Sigmoid colon (tissue), 7 donors: ENCODE data around the gene ITGB2. TPM values are rescaled to one million over a fixed set of nuclear protein-coding genes. Genes with fewer than 3 reads are reported as not detected.

Source experiments
- DNase-seq: peaks from one replicate; pipeline ENCODE4 v3.0.0-alpha.2; 2019
- H3K27ac ChIP-seq, 4 donors: fragments of 200-600 bp; sonication (generic); one replicate each; pipeline ENCODE4 v1.5.1; 2016 to 2019; ENCODE audit warnings: mild to moderate bottlenecking in 1 of 4
- H3K27me3 ChIP-seq, 3 donors: fragments of 200-600 bp; sonication (generic); one replicate each; pipeline ENCODE4 v1.5.1; 2019; ENCODE audit warnings: mild to moderate bottlenecking in 1 of 3
- H3K36me3 ChIP-seq, 4 donors: fragments of 200-600 bp; sonication (generic); one replicate each; pipeline ENCODE4 v1.5.1; 2016 to 2019
- H3K4me1 ChIP-seq, 4 donors: fragments of 200-600 bp; sonication (generic); one replicate each; pipeline ENCODE4 v1.5.1; 2017 to 2019
- H3K4me3 ChIP-seq, 4 donors: fragments of 200-600 bp; sonication (generic); one replicate each; pipeline ENCODE4 v1.5.1; 2017 to 2019; ENCODE audit warnings: mild to moderate bottlenecking in 2 of 4, moderate library complexity in 1 of 4
- H3K9me3 ChIP-seq, 4 donors: fragments of 200-600 bp in 3 of 4; sonication (generic) in 3 of 4; one replicate each; pipeline versions ENCODE4 v1.5.1 to v1.6.1; 2013 to 2019
- CTCF ChIP-seq, 4 experiments: fragments of 450-650 bp in 3 of 4; fragments of 200-600 bp in 1 of 4; IDR thresholded peaks; one replicate each; pipeline ENCODE4 v1.5.1; 2016 to 2019; ENCODE audit warnings: antibody characterized with exemption in 4 of 4, mild to moderate bottlenecking in 3 of 4, moderate library complexity in 2 of 4
- EP300 ChIP-seq, 4 donors: sonication (generic); formaldehyde crosslinking; IDR thresholded peaks; one replicate each; pipeline ENCODE4 v1.6.1; 2017; ENCODE audit warnings: antibody characterized with exemption in 4 of 4
- POLR2A ChIP-seq, 2 donors: fragments of 450-650 bp; IDR thresholded peaks; one replicate each; pipeline ENCODE4 v1.6.1; 2016; ENCODE audit warnings: antibody characterized with exemption in 2 of 2, mild to moderate bottlenecking in 2 of 2, moderate library complexity in 2 of 2
- POLR2AphosphoS5 ChIP-seq, 4 donors: sonication (generic); formaldehyde crosslinking; IDR thresholded peaks; one replicate each; pipeline ENCODE4 v1.6.1; 2017; ENCODE audit warnings: antibody characterized with exemption in 4 of 4
- WGBS, 2 donors: extraction: QIAGEN DNeasy Blood & Tissue Kit; methylation state at CpG; one replicate each; pipeline ENCODE4 v1.1.7; 2013; 5-methylcytosine and 5-hydroxymethylcytosine counted together
- intact Hi-C: fragments of 100-400 bp; cut with DNase I; formaldehyde crosslinking; loops from one replicate; pipeline ENCODE4 v1.15.1; 2023
- polyA plus RNA-seq, 3 donors: library from polyadenylated mRNA; stranded (reverse); fragments of 200-250 nt; gene quantifications; one replicate each; pipeline ENCODE4 v1.2.3, GENCODE V29; 2013
- total RNA-seq, 4 donors: library from RNA; depleted of rRNA; stranded (reverse); fragments of >200 nt; gene quantifications; one replicate each; pipeline ENCODE4 v1.1.0, GENCODE V29; 2016
- donor health status: healthy with polysubstance abuse.
- donor health status: Bipolar disorder and iron deficiency.
- donor health status: healthy.

Gene ITGB2
- total and polyA plus RNA-seq, 7 donors: 14.7 to 103 (median 55.9) TPM

- no peaks in the 10 kb centered on the region for H3K9me3 ChIP-seq
- 73 to 92% methylated on average over 15 of the region's 15 CpGs for WGBS, 2 donors
- intact Hi-C loops: loop anchor here (1.0 kb wide), 1 partner anchor 41 kb away; no protein-coding TSS in a partner anchor
- H3K4me3 ChIP-seq: no peak overlapping the region
- H3K27me3 ChIP-seq: peaks cover 0 to 11% (median 0%) of the 10 kb centered on the region in 3 donors
- TF ChIP-seq POLR2AphosphoS5 (IDR thresholded peaks at IDR 0.05): no peak
- no peak for TF ChIP-seq EP300 (IDR thresholded peaks at IDR 0.05)
- TF ChIP-seq CTCF (IDR thresholded peaks at IDR 0.05): no peak
- no peak for TF ChIP-seq POLR2A (IDR thresholded peaks at IDR 0.05)
- H3K36me3 ChIP-seq: no peaks in the 10 kb centered on the region
- no peak for DNase-seq
- no peaks in the 10 kb centered on the region for H3K4me1 ChIP-seq
- no peak overlapping the region for H3K27ac ChIP-seq
Measured at GRCh38 chr21:44891631-44892031, 29.1 kb downstream of the ITGB2 start.

- no peak for DNase-seq
- Histone ChIP-seq H3K27me3 (peaks cover 0 to 11% (median 0%) of the 10 kb centered on the region in 3 donors), H3K4me1 (no peaks in the 10 kb centered on the region), H3K36me3 (no peaks in the 10 kb centered on the region), H3K4me3 (no peak overlapping the region), H3K27ac (no peak overlapping the region), H3K9me3 (no peaks in the 10 kb centered on the region)
- intact Hi-C loops: no loop called here
- no peak for TF ChIP-seq POLR2AphosphoS5 (IDR thresholded peaks at IDR 0.05)
- no peak for TF ChIP-seq POLR2A (IDR thresholded peaks at IDR 0.05)
- no peak for TF ChIP-seq CTCF (IDR thresholded peaks at IDR 0.05)
- no peak for TF ChIP-seq EP300 (IDR thresholded peaks at IDR 0.05)
- 61 to 90% methylated on average over 9 of the region's 9 CpGs for WGBS, 2 donors
Measured at GRCh38 chr21:44890961-44891541, 29.6 kb downstream of the ITGB2 start.

GRCh38 chr21:44890338-44890931, 30.3 kb downstream of the ITGB2 start:
- WGBS, 2 donors: 63 to 82% methylated on average over 24 of the region's 24 CpGs
- intact Hi-C loops: no loop called here

GRCh38 chr21:44889625-44890337, 30.9 kb downstream of the ITGB2 start:
- WGBS, 2 donors: 88 to 93% methylated on average over 29 of the region's 29 CpGs
- intact Hi-C loops: no loop called here

More at GRCh38 chr21:44890338-44890931, 30.3 kb downstream of the ITGB2 start:
- Histone ChIP-seq H3K4me1 (no peaks in the 10 kb centered on the region), H3K36me3 (no peaks in the 10 kb centered on the region), H3K9me3 (no peaks in the 10 kb centered on the region), H3K4me3 (no peak overlapping the region), H3K27me3 (peaks cover 0 to 11% (median 0%) of the 10 kb centered on the region in 3 donors), H3K27ac (no peak overlapping the region)
- DNase-seq: no peak
- TF ChIP-seq EP300 (IDR thresholded peaks at IDR 0.05): no peak
- no peak for TF ChIP-seq POLR2A (IDR thresholded peaks at IDR 0.05)
- no peak for TF ChIP-seq CTCF (IDR thresholded peaks at IDR 0.05)
- no peak for TF ChIP-seq POLR2AphosphoS5 (IDR thresholded peaks at IDR 0.05)

More at GRCh38 chr21:44889625-44890337, 30.9 kb downstream of the ITGB2 start:
- DNase-seq: no peak
- Histone ChIP-seq H3K27ac (no peak overlapping the region), H3K4me1 (no peaks in the 10 kb centered on the region), H3K36me3 (no peaks in the 10 kb centered on the region), H3K9me3 (no peaks in the 10 kb centered on the region), H3K27me3 (peaks cover 0 to 11% (median 0%) of the 10 kb centered on the region in 3 donors), H3K4me3 (no peak overlapping the region)
- TF ChIP-seq EP300 (IDR thresholded peaks at IDR 0.05): no peak
- no peak for TF ChIP-seq POLR2A (IDR thresholded peaks at IDR 0.05)
- TF ChIP-seq POLR2AphosphoS5 (IDR thresholded peaks at IDR 0.05): no peak
- TF ChIP-seq CTCF (IDR thresholded peaks at IDR 0.05): no peak
